HEK293T (cell line): ENCODE data around the gene DPY30.

Source experiments
- BHLHE40 ChIP-seq: fragments of 450-650 bp; IDR thresholded peaks from 2 replicates; pipeline ENCODE4 v1.6.1; 2016; ENCODE audit warnings: mild to moderate bottlenecking, moderate library complexity, borderline replicate concordance
- ELF4 ChIP-seq: fragments of 450-650 bp; IDR thresholded peaks from 2 replicates; pipeline ENCODE4 v1.6.1; 2017; ENCODE audit warnings: antibody characterized with exemption
- L3MBTL2 ChIP-seq: fragments of 450-650 bp; conservative IDR thresholded peaks from 2 replicates; pipeline ENCODE4 v1.6.1; 2016; ENCODE audit warnings: mild to moderate bottlenecking
- SUZ12 ChIP-seq: fragments of 450-650 bp; IDR thresholded peaks from 2 replicates; pipeline ENCODE4 v1.6.1; 2016; ENCODE audit warnings: mild to moderate bottlenecking
- ZNF384 ChIP-seq: fragments of 450-650 bp; IDR thresholded peaks from 2 replicates; pipeline ENCODE4 v1.6.1; 2016

GRCh38 chr2:31980674-31981356 is 58.8 kb downstream of the DPY30 start:
- TF ChIP-seq L3MBTL2, result no peak
- no peak for TF ChIP-seq BHLHE40
- no peak for TF ChIP-seq SUZ12
- no peak for TF ChIP-seq ZNF384
- no peak for TF ChIP-seq ELF4
